IgD-negative memory B cell (primary cell): Measurements from ENCODE around the gene CTRB1. TPM values are rescaled to one million over a fixed set of nuclear protein-coding genes. Genes with fewer than 3 reads are reported as not detected.
"Not testable (repeated sequence)": the region's sequence is repeated elsewhere in the genome, so short reads cannot be mapped to it uniquely, and the experiment has no call there.

Experiments
- H3K27ac Mint-ChIP-seq, 3 donors: one replicate each; pipeline ENCODE4 v1.8.0; 2020 to 2022; ENCODE audit warnings: mild to moderate bottlenecking in 3 of 3, mixed read lengths in 3 of 3, moderate library complexity in 1 of 3
- H3K27me3 Mint-ChIP-seq: one replicate; pipeline ENCODE4 v1.8.0; 2021; ENCODE audit warnings: mixed read lengths
- H3K36me3 Mint-ChIP-seq: one replicate; pipeline ENCODE4 v1.8.0; 2020; ENCODE audit warnings: mild to moderate bottlenecking, mixed read lengths
- H3K4me1 Mint-ChIP-seq, 3 donors: one replicate each; pipeline ENCODE4 v1.8.0; 2020 to 2022; ENCODE audit warnings: mixed read lengths in 3 of 3, mild to moderate bottlenecking in 1 of 3
- H3K4me3 Mint-ChIP-seq, 4 donors: one replicate each; pipeline ENCODE4 v1.8.0; 2020 to 2022; ENCODE audit warnings: mild to moderate bottlenecking in 4 of 4, mixed read lengths in 4 of 4, moderate library complexity in 3 of 4
- H3K9me3 Mint-ChIP-seq, 3 donors: one replicate each; pipeline ENCODE4 v1.8.0; 2020 to 2021; ENCODE audit warnings: mixed read lengths in 3 of 3, mild to moderate bottlenecking in 1 of 3
- polyA plus RNA-seq: library from polyadenylated mRNA; unstranded; fragments of 300-500 nt; fragmentation: Illumina TruSeq; gene quantifications from one replicate; pipeline ENCODE4 v1.2.3, GENCODE V29; 2021

Gene CTRB1
- polyA plus RNA-seq, 1 donor from 2014 or later: not detected

GRCh38 chr16:75209514-75209913, 9.3 kb upstream of the CTRB1 start:
- not testable (repeated sequence) for H3K36me3 Mint-ChIP-seq, H3K4me3 Mint-ChIP-seq
- peaks cover 12% of the 10 kb centered on the region for H3K27me3 Mint-ChIP-seq

GRCh38 chr16:75209944-75210343, 8.8 kb upstream of the CTRB1 start:
- H3K4me1 Mint-ChIP-seq: no peaks in the 10 kb centered on the region
- H3K27me3 Mint-ChIP-seq: peaks cover 12% of the 10 kb centered on the region
- no peak overlapping the region for H3K27ac Mint-ChIP-seq
- H3K9me3 Mint-ChIP-seq: no peaks in the 10 kb centered on the region
- H3K36me3 Mint-ChIP-seq: no peaks in the 10 kb centered on the region
- H3K4me3 Mint-ChIP-seq: no peak overlapping the region

More at GRCh38 chr16:75209514-75209913, 9.3 kb upstream of the CTRB1 start:
- not testable (repeated sequence) for H3K4me1 Mint-ChIP-seq, H3K27ac Mint-ChIP-seq, H3K9me3 Mint-ChIP-seq

DNA sequence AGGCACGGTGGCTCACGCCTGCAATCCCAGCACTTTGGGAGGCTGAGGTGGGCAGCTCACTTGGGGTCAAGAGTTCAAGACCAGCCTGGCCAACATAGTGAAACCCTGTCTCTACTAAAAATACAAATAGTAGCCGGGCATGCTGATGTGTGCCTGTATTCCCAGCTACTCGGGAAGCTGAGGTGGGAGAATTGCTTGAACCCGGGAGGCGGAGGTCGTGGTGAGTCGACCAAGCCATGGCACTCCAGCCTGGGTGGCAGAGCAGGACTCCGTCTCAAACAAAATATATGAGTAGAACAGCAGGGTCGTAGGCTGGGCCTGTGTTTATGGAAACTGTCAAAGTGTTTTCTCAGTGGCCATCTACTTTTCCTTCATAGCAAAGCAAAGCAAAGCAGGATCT, 7.5 kb upstream of the CTRB1 start:
- not testable (repeated sequence) for H3K9me3 Mint-ChIP-seq, H3K4me1 Mint-ChIP-seq, H3K27ac Mint-ChIP-seq, H3K4me3 Mint-ChIP-seq, H3K36me3 Mint-ChIP-seq
- H3K27me3 Mint-ChIP-seq: peaks cover 12% of the 10 kb centered on the region

DNA sequence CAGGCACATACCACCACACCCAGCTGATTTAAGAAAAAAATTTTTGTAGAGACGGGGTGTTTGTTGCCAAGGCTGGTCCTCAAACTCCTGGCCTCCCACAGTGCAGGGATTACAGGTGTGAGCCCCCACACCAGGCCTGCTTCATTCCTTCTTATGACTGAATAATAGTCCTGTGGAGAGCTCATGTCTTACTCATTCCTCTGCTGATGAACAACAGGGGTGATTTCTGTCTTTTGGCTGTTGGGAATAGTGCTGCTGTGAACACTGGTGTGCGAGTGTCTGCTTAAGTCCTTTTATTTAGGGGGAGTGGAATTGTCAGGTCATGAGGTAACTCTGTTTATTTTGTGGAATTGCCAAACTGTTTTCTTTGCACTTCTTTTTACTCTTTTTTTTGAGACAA, 2.7 kb upstream of the CTRB1 start:
- Mint-ChIP-seq H3K27ac (no peak overlapping the region), H3K27me3 (peaks cover 6% of the 10 kb centered on the region), H3K9me3 (no peaks in the 10 kb centered on the region), H3K4me1 (peaks cover 8 to 12% (median 11%) of the 10 kb centered on the region in 3 donors), H3K4me3 (no peak overlapping the region), H3K36me3 (no peaks in the 10 kb centered on the region)

DNA sequence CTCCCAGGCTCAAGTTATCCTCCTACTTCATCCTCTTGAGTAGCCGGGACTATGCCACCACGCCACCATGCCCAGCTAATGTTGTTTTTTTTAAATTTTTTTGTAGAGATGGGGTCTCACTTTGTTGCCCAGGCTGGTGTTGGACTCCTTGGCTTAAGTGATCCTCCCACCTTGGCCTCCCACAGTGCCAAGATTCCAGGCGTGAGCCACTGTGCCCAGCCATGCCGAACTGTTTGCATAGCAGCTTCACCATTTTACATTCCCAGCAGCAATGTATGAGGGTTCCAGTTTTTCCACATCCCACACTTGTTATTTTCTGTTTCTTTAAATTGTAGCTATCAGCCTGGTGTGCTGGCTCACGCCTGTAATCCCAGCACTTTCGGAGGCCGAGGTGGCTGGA, 2.2 kb upstream of the CTRB1 start:
- H3K27me3 Mint-ChIP-seq: peaks cover 6% of the 10 kb centered on the region
- no peak overlapping the region for H3K27ac Mint-ChIP-seq
- H3K4me3 Mint-ChIP-seq: peak overlapping the region in 1 of 4 donors; percentile 41
- no peaks in the 10 kb centered on the region for H3K36me3 Mint-ChIP-seq
- H3K4me1 Mint-ChIP-seq: peaks cover 8 to 12% (median 11%) of the 10 kb centered on the region in 3 donors
- H3K9me3 Mint-ChIP-seq: no peaks in the 10 kb centered on the region

DNA sequence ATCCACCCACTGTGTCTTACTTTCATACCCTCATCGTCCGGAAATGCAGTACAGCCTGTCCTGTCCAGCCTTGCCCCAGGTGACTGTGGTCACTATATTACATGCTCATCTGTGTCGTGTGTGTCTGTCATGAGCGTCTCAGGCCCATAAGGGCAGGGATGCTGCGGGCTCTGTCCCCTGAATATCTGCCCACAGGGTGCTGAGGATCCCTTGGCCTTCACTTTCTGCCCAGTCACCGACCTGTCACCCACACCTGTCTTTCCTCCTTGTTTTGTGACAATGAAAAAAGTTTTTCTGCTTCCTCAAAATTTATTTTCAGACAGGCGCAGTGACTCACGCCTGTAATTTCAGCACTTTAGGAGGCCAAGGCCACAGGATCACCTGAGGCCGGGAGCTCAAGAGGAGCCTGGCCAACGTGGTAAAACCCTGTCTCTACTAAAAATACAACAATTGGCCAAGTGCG, 1.4 kb upstream of the CTRB1 start:
- no peak overlapping the region for H3K4me3 Mint-ChIP-seq
- H3K9me3 Mint-ChIP-seq: no peaks in the 10 kb centered on the region
- peaks cover 2% of the 10 kb centered on the region for H3K27me3 Mint-ChIP-seq
- no peak overlapping the region for H3K27ac Mint-ChIP-seq
- H3K36me3 Mint-ChIP-seq: no peaks in the 10 kb centered on the region
- H3K4me1 Mint-ChIP-seq: peaks cover 8 to 12% (median 11%) of the 10 kb centered on the region in 3 donors

DNA sequence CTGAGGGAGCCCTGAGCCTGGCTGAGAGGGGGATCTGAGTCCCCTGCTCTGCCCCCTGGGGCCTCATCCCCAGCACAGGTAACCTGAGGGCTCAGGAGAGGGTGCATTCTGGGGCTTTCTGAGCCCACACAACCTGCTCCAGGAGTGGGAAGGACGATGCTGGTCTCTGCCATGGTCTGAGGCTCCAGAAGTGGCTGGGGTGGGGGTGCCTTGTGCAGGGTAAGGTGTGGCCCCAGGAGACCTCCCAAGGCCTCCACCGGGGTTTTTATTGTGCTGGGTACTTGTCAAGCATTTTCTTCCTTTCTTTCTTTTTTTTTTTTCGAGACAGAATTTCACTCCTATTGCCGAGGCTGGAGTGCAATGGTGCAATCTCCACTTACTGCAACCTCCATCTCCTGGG, 300 bp downstream of the CTRB1 start:
- Mint-ChIP-seq H3K4me1 (peaks cover 8 to 12% (median 11%) of the 10 kb centered on the region in 3 donors), H3K36me3 (no peaks in the 10 kb centered on the region), H3K27me3 (peaks cover 3% of the 10 kb centered on the region), H3K4me3 (no peak overlapping the region), H3K9me3 (no peaks in the 10 kb centered on the region), H3K27ac (no peak overlapping the region)

GRCh38 chr16:75219838-75220237, 1.1 kb downstream of the CTRB1 start:
- H3K4me1 Mint-ChIP-seq: peaks cover 8 to 12% (median 11%) of the 10 kb centered on the region in 3 donors
- no peaks in the 10 kb centered on the region for H3K9me3 Mint-ChIP-seq
- peaks cover 8% of the 10 kb centered on the region for H3K27me3 Mint-ChIP-seq
- H3K4me3 Mint-ChIP-seq: peak overlapping the region; percentile 23 to 83 (median 60)
- H3K27ac Mint-ChIP-seq: peak overlapping the region in 2 of 3 donors; percentile 50 to 76
- no peaks in the 10 kb centered on the region for H3K36me3 Mint-ChIP-seq

DNA sequence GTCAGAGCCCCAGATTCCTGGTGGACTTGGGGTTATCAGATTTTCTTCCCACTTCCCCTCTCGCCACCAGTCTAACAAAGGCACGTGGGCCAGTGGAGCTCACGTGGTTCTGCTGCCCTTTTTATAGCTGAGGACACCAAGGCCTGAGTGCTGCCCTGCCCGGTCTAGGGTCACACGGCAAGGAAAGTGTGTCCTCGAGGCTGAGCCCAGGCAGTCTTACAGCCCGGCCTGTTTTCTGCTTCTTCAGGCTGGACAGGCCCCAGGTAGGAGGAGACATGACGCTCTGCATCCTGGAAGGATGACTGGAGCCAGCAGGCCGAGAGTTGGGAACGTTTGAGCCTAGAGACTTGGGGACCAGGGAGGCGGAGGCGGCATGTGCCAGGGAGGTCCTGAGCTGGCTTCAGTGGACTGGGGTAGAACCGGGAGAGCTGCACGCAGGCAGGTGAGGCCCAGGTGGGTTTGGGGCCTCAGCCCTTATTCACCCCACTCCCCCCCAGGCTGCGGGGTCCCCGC, 3.5 kb downstream of the CTRB1 start:
- Mint-ChIP-seq H3K4me1 (peaks cover 8 to 12% (median 11%) of the 10 kb centered on the region in 3 donors), H3K36me3 (no peaks in the 10 kb centered on the region), H3K4me3 (peak overlapping the region in 1 of 4 donors; percentile 63), H3K27ac (peak overlapping the region in 1 of 3 donors; percentile 74), H3K9me3 (no peaks in the 10 kb centered on the region), H3K27me3 (peaks cover 12% of the 10 kb centered on the region)

- not testable (repeated sequence) for H3K4me3 Mint-ChIP-seq, H3K9me3 Mint-ChIP-seq, H3K27ac Mint-ChIP-seq, H3K36me3 Mint-ChIP-seq
- H3K27me3 Mint-ChIP-seq: peaks cover 17% of the 10 kb centered on the region
- H3K4me1 Mint-ChIP-seq: peaks cover 7 to 12% (median 10%) of the 10 kb centered on the region in 3 donors
Observed at GRCh38 chr16:75223129-75223528, 4.3 kb downstream of the CTRB1 start.

- Mint-ChIP-seq H3K27ac (no peak overlapping the region), H3K27me3 (peaks cover 17% of the 10 kb centered on the region), H3K36me3 (no peaks in the 10 kb centered on the region), H3K9me3 (no peaks in the 10 kb centered on the region), H3K4me3 (peak overlapping the region in 1 of 4 donors; percentile 15), H3K4me1 (peaks cover 3 to 7% (median 6%) of the 10 kb centered on the region in 3 donors)
Observed at GRCh38 chr16:75224306-75225082, 5.7 kb downstream of the CTRB1 start.

GRCh38 chr16:75225092-75225491, 6.3 kb downstream of the CTRB1 start:
- peaks cover 0 to 3% (median 0%) of the 10 kb centered on the region in 3 donors for H3K4me1 Mint-ChIP-seq
- H3K27me3 Mint-ChIP-seq: peaks cover 19% of the 10 kb centered on the region
- H3K9me3 Mint-ChIP-seq: no peaks in the 10 kb centered on the region
- H3K27ac Mint-ChIP-seq: no peak overlapping the region
- no peaks in the 10 kb centered on the region for H3K36me3 Mint-ChIP-seq
- H3K4me3 Mint-ChIP-seq: no peak overlapping the region

GRCh38 chr16:75225678-75226515, 7.1 kb downstream of the CTRB1 start:
- H3K27ac Mint-ChIP-seq: no peak overlapping the region
- H3K9me3 Mint-ChIP-seq: no peaks in the 10 kb centered on the region
- H3K36me3 Mint-ChIP-seq: no peaks in the 10 kb centered on the region
- no peak overlapping the region for H3K4me3 Mint-ChIP-seq
- no peaks in the 10 kb centered on the region for H3K4me1 Mint-ChIP-seq
- peaks cover 23% of the 10 kb centered on the region for H3K27me3 Mint-ChIP-seq

DNA sequence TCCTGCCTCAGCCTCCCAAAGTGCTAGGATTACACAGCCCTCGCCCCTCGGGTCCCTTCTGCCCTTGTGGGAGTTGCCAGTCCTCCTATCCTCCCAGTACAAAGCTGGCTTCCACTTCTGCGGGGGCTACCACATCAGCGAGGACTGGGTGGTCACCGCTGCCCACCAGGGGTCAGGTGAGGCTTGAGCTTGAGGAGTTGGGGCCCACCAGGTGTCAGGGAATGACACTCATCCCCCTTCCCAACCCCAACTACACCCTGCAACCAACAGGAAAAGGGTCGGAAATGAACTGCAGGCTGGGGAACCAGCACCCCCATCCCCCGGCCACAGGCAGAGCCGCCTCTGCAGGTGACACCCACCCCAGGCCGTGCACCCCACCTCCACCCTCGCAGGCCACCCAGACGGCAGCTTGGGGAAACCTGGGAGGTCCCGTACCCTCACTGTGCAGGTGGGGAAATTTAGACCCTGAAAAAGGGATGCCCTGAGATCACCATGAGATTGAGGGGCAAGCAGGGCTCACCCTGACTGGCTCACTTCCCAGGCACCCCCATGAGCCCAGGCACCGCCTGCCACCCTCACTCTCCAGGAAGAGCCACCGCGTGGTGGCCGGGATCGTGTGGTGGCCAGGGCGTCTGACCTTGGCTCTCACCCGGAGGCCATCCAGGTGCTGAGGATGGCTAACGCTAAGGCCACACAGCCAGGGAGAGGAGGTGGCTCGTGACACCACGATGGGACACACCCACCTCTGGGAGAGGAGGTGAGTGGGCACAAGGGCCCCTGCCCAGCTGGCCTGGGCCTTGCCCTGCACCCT, 8.0 kb downstream of the CTRB1 start:
- peaks cover 29% of the 10 kb centered on the region for H3K27me3 Mint-ChIP-seq
- H3K27ac Mint-ChIP-seq: no peak overlapping the region
- H3K4me1 Mint-ChIP-seq: no peaks in the 10 kb centered on the region
- no peaks in the 10 kb centered on the region for H3K36me3 Mint-ChIP-seq
- no peak overlapping the region for H3K4me3 Mint-ChIP-seq
- H3K9me3 Mint-ChIP-seq: no peaks in the 10 kb centered on the region
